ENCODE data around the gene UCP2.
A peak's percentile ranks its signal among the peaks of the same experiment; 100 is the strongest.

The UCP2 gene

DNA sequence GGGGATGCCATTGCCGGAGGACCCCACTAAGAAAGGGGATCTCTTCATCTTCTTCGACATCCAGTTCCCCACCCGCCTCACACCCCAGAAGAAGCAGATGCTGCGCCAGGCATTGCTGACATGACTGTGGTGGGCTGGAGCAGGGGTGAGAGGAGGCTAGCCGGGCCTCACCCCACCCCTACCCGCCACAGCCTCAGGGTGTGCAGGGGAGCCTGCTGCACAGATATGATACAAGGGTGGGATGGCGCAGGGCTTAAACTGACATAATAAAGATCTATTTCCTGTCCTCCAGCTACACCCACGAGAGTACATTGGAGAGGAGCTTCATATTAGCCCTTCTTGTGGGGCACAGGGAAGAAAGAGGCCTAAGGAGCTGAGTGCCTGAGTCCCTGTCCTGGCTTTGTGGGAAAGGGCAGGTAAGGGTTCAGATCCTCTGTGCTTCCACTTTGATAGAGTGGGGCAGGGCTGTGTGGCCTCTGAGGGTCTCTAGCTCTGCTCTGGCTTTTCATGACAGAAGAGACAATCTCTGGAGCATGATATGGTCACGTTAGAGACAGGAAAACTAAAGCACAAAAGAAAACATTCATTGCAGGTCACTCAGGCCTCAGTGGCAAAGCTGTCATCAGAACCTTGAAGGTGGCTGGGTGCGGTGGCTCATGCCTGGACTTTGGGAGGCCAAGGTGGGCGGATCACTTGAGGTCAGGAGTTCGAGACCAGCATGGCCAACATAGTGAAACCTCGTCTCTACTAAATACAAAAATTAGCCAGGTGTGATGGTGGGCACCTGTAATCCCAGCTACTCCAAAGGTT lies 12.4 kb downstream of the UCP2 start:
- DNase-seq (ENCODE audit: low spot score) = no peak

DNA sequence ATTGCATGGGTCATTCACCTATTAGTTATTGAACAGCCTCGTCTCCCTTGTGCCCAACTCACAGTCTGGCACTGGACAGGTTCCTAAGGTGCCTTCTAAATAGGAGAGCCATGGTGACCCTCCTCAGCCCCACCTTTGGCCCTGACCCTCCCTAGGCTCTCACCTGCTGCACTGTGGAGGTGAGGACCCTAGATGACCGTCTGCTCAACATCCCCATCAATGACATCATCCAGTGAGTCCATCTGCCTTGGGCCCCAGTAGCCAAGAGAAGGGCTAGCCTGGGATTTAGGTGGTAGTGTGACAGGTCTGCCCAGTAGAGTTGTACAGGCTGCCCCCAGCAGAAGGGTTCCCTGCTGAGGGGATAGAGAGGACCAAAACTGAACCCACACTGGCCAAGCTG lies 13.6 kb downstream of the UCP2 start:
- DNase-seq (ENCODE audit: low spot score) = no peak

GRCh38 chr11:73968356-73968966 lies 14.2 kb downstream of the UCP2 start:
- DNase-seq (ENCODE audit: low spot score) = no peak

DNA sequence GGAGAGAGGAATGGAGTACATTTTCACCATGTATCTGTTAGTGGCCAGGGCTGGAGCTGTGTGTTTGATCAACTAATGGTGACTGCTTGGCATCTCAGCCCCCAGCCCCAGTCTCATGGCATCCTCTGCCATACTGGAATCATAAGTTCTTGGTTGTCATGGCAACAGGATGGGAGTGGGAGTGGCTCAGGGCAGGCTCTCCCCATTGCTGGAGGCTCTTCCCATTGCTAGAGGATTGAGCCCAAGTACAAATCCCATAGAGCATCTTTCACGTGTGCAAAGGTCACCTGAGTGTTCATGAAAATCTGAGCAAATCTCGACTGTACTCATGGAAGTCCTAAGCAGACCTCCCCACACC lies 16.9 kb downstream of the UCP2 start:
- DNase-seq (ENCODE audit: low spot score) = no peak

- no peak for DNase-seq (ENCODE audit: low spot score)
Observed at GRCh38 chr11:73965076-73965763, 17.4 kb downstream of the UCP2 start.

DNA sequence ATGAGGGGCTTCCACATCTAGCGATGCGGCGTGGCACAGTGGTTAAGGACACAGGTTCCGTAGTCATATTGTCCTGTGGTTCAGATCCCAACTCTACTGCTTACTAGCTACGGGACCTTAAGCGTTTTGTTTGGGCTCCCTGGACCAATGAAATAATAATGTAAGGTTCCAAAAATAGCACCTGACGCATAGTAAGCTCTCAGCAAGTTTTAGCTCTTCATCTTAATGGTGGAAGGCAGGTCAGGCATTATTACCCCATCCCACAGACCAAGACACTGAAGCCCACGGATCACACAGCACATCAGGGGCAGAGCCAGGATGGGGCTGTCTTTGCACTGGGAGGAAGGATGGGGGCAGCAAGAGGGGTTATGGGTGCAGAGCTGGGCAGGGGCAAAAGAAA lies 18.8 kb downstream of the UCP2 start:
- DNase-seq (ENCODE audit: low spot score) = no peak

DNA sequence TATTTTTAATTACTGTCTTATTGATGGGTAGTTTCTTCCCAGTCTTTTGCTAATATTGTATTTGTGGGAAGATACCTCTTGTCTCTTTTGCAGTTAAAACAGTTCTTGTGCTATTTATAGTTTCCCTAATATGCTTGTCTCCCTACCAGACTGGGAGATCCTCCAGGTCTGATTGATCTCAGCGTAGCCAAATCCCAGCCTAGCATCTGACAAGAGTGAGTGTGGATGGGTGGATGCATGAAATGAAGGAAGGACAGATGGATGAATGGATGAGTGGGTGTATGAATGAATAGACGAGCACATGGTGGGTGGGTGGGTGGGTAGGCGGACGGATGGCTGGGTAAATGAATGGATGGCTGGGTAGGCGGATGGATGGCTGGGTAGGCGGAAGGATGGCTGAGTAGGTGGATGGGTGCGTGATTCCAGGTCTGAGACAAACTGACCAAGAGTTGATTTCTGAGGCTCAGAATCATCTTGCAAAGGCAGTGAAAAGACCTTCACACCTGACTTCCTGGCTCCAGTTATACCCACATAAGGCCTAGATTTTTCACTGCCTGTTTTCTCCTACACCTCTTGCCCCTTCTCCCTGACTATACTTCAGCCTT lies 20.4 kb downstream of the UCP2 start:
- no peak for DNase-seq (ENCODE audit: low spot score)

- no peak for DNase-seq (ENCODE audit: low spot score)
Observed at GRCh38 chr11:73961321-73961720, 21.3 kb downstream of the UCP2 start.

DNA sequence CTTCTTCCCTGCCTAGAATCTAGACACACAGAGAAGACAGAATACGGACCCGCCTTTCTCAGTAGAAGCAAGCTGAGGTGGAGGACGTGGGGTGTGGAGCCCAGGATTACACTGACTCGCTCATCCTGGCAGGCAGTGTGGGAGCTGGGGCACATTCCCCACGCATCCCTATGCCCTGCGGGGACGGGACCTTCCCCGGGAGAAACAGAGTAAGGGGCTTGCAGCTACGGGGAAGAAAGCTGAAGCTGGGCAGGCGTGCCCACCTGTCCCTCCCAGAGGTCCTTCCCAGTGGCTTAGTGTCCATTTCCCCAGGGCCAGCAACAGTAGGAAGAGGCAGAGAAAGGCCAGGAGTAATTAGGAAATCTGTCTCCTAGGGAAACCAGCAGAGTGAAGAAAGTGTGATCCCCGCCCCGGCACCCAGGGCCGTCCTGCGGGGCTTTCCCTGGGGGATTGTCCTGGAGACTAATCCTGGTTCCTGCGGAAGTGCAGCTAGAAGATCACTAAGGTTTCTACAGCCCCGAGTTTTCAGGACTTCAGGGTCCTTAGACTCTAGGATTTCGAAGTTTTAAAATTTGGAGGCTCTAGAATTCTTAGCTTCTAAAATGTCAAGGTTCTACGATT lies 24.0 kb downstream of the UCP2 start:
- DNase-seq (ENCODE audit: low spot score) = no peak

DNA sequence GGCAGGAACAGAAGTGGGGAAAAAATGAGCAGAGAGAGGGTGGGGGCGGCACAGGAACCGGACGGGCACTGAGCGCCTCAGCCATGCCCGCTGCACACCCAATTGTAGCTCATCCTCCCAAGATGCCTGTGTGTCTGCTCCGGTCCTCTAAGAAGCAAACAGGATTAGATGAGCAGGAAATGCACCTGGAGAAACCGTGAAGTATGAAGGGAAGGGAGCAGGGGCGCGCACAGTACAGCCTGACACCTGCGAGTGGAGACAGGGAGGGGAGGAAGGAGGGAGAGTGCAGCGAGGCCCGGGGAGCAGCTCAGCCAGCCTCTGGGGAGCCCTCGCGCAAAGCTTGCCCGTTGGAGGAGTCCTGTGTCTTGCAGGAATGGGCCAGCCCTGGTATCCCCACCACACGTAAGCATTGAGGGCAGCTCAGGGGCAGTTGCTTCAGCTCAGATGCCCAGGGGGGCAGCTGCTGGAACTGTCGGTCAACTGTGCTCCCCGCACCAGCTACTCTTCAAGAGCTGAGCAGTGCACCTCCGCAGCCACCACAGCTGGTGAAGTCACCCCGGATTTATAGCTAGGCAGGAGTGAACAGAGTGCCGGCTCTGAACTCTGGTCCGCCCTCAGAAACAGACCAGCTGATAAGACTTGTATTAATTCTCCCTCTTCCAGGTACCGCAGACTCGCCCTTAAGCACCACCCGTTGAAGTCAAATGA lies 24.8 kb downstream of the UCP2 start:
- no peak for DNase-seq (ENCODE audit: low spot score)

- no peak for DNase-seq (ENCODE audit: low spot score)
Observed at GRCh38 chr11:73956876-73957653, 25.6 kb downstream of the UCP2 start.

DNA sequence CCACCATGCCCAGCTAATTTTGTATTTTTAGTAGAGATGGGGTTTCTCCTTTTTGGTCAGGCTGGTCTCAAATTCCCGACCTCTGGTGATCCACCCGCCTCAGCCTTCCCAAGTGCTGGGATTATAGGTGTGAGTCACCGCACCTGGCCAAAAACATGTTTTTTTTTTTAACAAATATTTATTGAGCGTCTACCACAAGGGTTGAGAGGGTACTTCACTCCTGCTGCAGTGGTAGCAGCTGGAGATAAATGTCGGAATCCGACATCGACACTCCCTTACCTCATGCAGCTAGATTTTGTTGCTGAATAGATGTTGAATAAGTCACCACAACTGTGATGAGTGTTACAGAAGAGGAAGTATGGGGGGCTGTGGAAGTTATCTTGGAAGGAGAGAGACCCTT lies 30.8 kb downstream of the UCP2 start:
- no peak for DNase-seq (ENCODE audit: low spot score)

DNA sequence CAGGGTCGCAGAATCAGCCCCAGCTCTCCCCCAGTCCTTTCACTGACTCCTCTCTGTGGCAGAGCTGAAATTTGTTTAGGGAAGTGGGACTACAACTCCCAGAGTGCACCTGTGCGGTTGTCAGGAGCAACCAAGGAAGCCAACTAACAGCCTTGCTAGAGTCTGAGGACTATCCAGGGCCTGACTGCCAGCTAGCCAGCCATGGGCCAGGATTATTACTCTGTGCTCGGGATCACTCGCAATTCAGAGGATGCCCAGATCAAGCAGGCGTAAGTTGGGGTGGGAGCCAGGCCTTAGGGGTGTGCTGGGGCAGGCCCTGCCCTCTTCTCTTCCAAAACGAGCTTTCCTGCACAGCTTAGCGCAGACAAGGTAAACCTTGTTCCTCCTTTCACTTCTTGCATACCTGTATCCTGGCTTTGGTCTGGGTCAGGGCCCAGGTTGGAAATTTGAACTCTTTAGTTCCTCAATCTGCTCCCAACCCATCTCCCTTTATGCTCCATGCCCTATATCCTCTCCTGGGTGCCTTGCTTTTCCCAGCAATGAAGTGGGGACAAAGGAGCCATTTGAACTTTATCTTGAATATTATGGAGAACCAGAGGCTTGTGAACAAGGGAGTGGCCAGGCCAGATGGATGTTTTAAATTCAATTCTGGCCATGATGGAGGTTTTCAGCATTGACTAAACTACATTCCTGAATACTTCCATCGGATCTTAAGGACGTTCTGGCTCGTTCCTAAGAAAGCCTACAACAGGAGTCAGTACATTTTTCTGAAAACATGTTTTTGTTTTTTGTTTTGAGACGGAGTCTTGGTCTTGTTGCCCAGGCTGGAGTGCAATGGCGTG lies 31.6 kb downstream of the UCP2 start, which contains the start of gene DNAJB13:
TSS of gene DNAJB13 (plus strand) at position 158 of the 842 bp plus-strand sequence. CDS start at position 202, 44 bp downstream.
- peak; percentile 80 for DNase-seq (ENCODE audit: low spot score)

DNA sequence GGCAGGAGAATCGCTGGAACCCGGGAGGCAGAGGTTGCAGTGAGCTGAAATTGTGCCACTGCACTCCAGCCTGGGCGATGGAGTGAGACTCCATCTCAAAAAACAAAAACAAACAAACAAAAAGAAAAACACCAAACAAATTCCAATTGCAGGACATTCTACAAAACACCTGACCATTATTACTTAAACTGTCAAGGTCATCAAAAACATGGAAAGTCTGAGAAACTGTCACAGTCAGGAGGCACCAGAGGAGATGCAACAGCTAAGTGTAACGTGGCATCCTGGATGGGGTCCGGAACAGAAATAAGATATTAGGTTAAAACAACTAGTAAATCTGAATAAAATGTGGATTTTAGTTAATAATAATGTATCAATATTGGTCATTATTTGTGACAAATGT lies 32.7 kb downstream of the UCP2 start:
- DNase-seq (ENCODE audit: low spot score) = no peak

- DNase-seq (ENCODE audit: low spot score) = no peak
Observed at GRCh38 chr11:73949246-73949645, 33.4 kb downstream of the UCP2 start.

GRCh38 chr11:73946798-73947458 lies 35.7 kb downstream of the UCP2 start:
- DNase-seq (ENCODE audit: low spot score) = no peak

GRCh38 chr11:73945396-73945795 lies 37.2 kb downstream of the UCP2 start:
- no peak for DNase-seq (ENCODE audit: low spot score)

DNA sequence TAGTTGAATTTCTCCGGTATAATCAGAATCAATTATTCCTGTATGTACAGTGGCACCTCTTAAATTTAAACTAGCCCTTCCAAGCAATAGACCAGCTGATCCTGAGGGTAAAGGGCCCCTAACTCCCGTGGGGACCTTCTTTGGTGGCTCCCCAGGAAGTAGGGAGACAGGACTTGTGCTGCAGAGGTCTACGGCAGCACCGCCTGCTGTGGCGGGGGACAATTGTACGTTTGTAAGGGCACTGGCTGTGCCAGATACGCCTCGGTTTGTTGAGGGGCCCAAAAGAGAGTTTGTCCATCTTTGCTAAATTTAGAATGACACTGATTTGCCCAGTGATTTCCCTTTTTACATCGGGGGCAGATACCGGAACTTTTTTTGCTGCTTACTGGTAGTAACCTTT lies 37.7 kb downstream of the UCP2 start:
- DNase-seq (ENCODE audit: low spot score) = no peak

- no peak for DNase-seq (ENCODE audit: low spot score)
Observed at GRCh38 chr11:73944085-73944484, 38.6 kb downstream of the UCP2 start.
